Mesenchymal stem cell (in vitro differentiated cells and primary cell): ENCODE measurements around the gene COL18A1.
"Not testable (repeated sequence)": the region's sequence is repeated elsewhere in the genome, so short reads cannot be mapped to it uniquely, and the experiment has no call there.

ENCODE experiments used
- DNase-seq: peaks from one replicate; pipeline ENCODE4 v3.0.0-alpha.2; 2013
- H2AFZ ChIP-seq: one replicate; pipeline ENCODE4 v1.6.1; 2013; ENCODE audit warnings: low read depth, mild to moderate bottlenecking, control low read depth, inconsistent platforms, low read length, moderate library complexity
- H2AK5ac ChIP-seq: 2 replicates; pipeline ENCODE4 v1.6.1; 2013; ENCODE audit warnings: low read length, moderate library complexity, mild to moderate bottlenecking, inconsistent platforms; ENCODE audit not compliant: severe bottlenecking
- H2BK120ac ChIP-seq: one replicate; pipeline ENCODE4 v1.6.1; 2013; ENCODE audit warnings: low read depth, mild to moderate bottlenecking, inconsistent platforms, low read length, moderate library complexity
- H2BK12ac ChIP-seq, 2 experiments: one replicate each; pipeline ENCODE4 v1.6.1; 2013; ENCODE audit warnings: inconsistent platforms in 2 of 2, low read length in 2 of 2, mild to moderate bottlenecking in 2 of 2, moderate library complexity in 2 of 2, control low read depth in 1 of 2
- H2BK15ac ChIP-seq: one replicate; pipeline ENCODE4 v1.6.1; 2013; ENCODE audit warnings: mild to moderate bottlenecking, low read depth, inconsistent platforms; ENCODE audit not compliant: poor library complexity, severe bottlenecking
- H2BK5ac ChIP-seq: 2 replicates; pipeline ENCODE4 v1.6.1; 2013; ENCODE audit warnings: low read depth, mild to moderate bottlenecking, low read length, control low read depth, inconsistent platforms; ENCODE audit not compliant: poor library complexity, severe bottlenecking
- H3K14ac ChIP-seq, 2 experiments: one replicate each; pipeline ENCODE4 v1.6.1; 2013; ENCODE audit warnings: inconsistent platforms in 2 of 2, low read length in 2 of 2, control low read depth in 1 of 2, mild to moderate bottlenecking in 1 of 2, moderate library complexity in 1 of 2
- H3K18ac ChIP-seq, 2 experiments: one replicate each; pipeline ENCODE4 v1.6.1; 2013; ENCODE audit warnings: inconsistent platforms in 2 of 2, low read length in 2 of 2, control low read depth in 1 of 2, low read depth in 1 of 2, mild to moderate bottlenecking in 1 of 2
- H3K23ac ChIP-seq, 2 experiments: one replicate each; pipeline ENCODE4 v1.6.1; 2013; ENCODE audit warnings: inconsistent platforms in 2 of 2, low read length in 2 of 2, mild to moderate bottlenecking in 2 of 2, moderate library complexity in 2 of 2, control low read depth in 1 of 2
- H3K27ac ChIP-seq: 2 replicates; pipeline ENCODE4 v1.5.1; 2013; ENCODE audit warnings: mild to moderate bottlenecking, moderate library complexity, low read length, control low read depth, inconsistent platforms; ENCODE audit not compliant: poor library complexity, severe bottlenecking
- H3K27me3 ChIP-seq, 2 experiments: 2 replicates each; pipeline versions ENCODE4 v1.6.1 to v1.7.0; 2013; ENCODE audit warnings: low read length in 2 of 2, mild to moderate bottlenecking in 2 of 2, moderate library complexity in 2 of 2, control low read depth in 1 of 2, inconsistent platforms in 1 of 2; ENCODE audit not compliant: control insufficient read depth in 1 of 2, insufficient read depth in 1 of 2
- H3K36me3 ChIP-seq, 2 experiments: 2 replicates each; pipeline versions ENCODE4 v1.6.1 to v1.7.0; 2013; ENCODE audit warnings: low read length in 2 of 2, control low read depth in 1 of 2, inconsistent platforms in 1 of 2, low read depth in 1 of 2, mild to moderate bottlenecking in 1 of 2; ENCODE audit not compliant: insufficient read depth in 2 of 2, control insufficient read depth in 1 of 2
- H3K4ac ChIP-seq, 2 experiments: one replicate each; pipeline ENCODE4 v1.6.1; 2013; ENCODE audit warnings: inconsistent platforms in 2 of 2, low read length in 2 of 2, mild to moderate bottlenecking in 2 of 2, moderate library complexity in 2 of 2, control low read depth in 1 of 2, low read depth in 1 of 2
- H3K4me1 ChIP-seq: 2 replicates; pipeline ENCODE4 v1.6.1; 2013; ENCODE audit warnings: low read depth, low read length, control low read depth; ENCODE audit not compliant: control insufficient read depth, insufficient read depth
- H3K4me2 ChIP-seq: 2 replicates; pipeline ENCODE4 v1.6.1; 2013; ENCODE audit warnings: low read length, mild to moderate bottlenecking, inconsistent platforms; ENCODE audit not compliant: poor library complexity, severe bottlenecking
- H3K4me3 ChIP-seq, 2 experiments: 2 replicates each; pipeline versions ENCODE4 v1.5.1 to v1.7.0; 2013; ENCODE audit warnings: low read length in 2 of 2, mild to moderate bottlenecking in 2 of 2, control low read depth in 1 of 2, low read depth in 1 of 2; ENCODE audit not compliant: insufficient read depth in 1 of 2
- H3K79me1 ChIP-seq: replicated peaks from 2 replicates; pipeline ENCODE4 v1.6.1; 2013; ENCODE audit warnings: mild to moderate bottlenecking, control low read depth, low read length, inconsistent platforms; ENCODE audit not compliant: poor library complexity, severe bottlenecking
- H3K9ac ChIP-seq: 2 replicates; pipeline ENCODE4 v1.7.0; 2013; ENCODE audit warnings: mild to moderate bottlenecking, low read length, moderate library complexity
- H3K9me3 ChIP-seq: 2 replicates; pipeline ENCODE4 v1.7.0; 2013; ENCODE audit warnings: mild to moderate bottlenecking, low read length; ENCODE audit not compliant: control insufficient read depth
- H4K8ac ChIP-seq: one replicate; pipeline ENCODE4 v1.6.1; 2013; ENCODE audit warnings: inconsistent platforms, mild to moderate bottlenecking, low read length, moderate library complexity
- H4K91ac ChIP-seq: one replicate; pipeline ENCODE4 v1.6.1; 2013; ENCODE audit warnings: mild to moderate bottlenecking, low read length, inconsistent platforms
- WGBS: methylation state at CpG from one replicate; pipeline ENCODE4 v1.1.7; 2013; ENCODE audit warnings: mixed read lengths; 5-methylcytosine and 5-hydroxymethylcytosine counted together

COL18A1 gene

GRCh38 chr21:45503226-45503625, 98.3 kb downstream of the COL18A1 start:
- 100% methylated on average over 2 of the region's 4 CpGs for WGBS
- H3K4me3 ChIP-seq, H2AK5ac ChIP-seq, H3K18ac ChIP-seq, H3K9ac ChIP-seq, H2BK120ac ChIP-seq, H3K14ac ChIP-seq, H3K4ac ChIP-seq, H2BK12ac ChIP-seq, H3K9me3 ChIP-seq, H3K4me2 ChIP-seq, H2AFZ ChIP-seq, H3K4me1 ChIP-seq, H3K27me3 ChIP-seq, H2BK15ac ChIP-seq, H3K27ac ChIP-seq, H2BK5ac ChIP-seq, DNase-seq, H4K91ac ChIP-seq, H3K23ac ChIP-seq, H4K8ac ChIP-seq: not testable (repeated sequence)
- Histone ChIP-seq H3K79me1 (peaks cover 11% of the 10 kb centered on the region), H3K36me3 (peaks cover 8 to 78% of the 10 kb centered on the region in 2 experiments)

GRCh38 chr21:45504021-45504515, 99.1 kb downstream of the COL18A1 start:
- Histone ChIP-seq H2AK5ac (no peak overlapping the region), H3K9ac (no peak overlapping the region), H2BK120ac (no peak overlapping the region), H3K14ac (no peak overlapping the region), H3K9me3 (no peaks in the 10 kb centered on the region), H2BK15ac (no peak overlapping the region), H2AFZ (no peak overlapping the region), H4K91ac (no peak overlapping the region), H3K4me2 (no peak overlapping the region), H2BK12ac (no peak overlapping the region), H3K4me1 (peaks cover 5% of the 10 kb centered on the region), H3K79me1 (peaks cover 9% of the 10 kb centered on the region), H3K4ac (no peak overlapping the region), H3K23ac (no peak overlapping the region), H4K8ac (no peak overlapping the region), H3K36me3 (peaks cover under 1 to 77% of the 10 kb centered on the region in 2 experiments), H2BK5ac (no peak overlapping the region), H3K4me3 (no peak overlapping the region), H3K27me3 (no peaks in the 10 kb centered on the region), H3K27ac (no peak overlapping the region), H3K18ac (no peak overlapping the region)
- 98% methylated on average over 22 of the region's 22 CpGs for WGBS
- no peak for DNase-seq

- Histone ChIP-seq H2BK5ac (no peak overlapping the region), H3K9me3 (no peaks in the 10 kb centered on the region), H3K4me2 (no peak overlapping the region), H2AFZ (no peak overlapping the region), H2BK15ac (no peak overlapping the region), H3K9ac (no peak overlapping the region), H3K4me3 (no peak overlapping the region), H3K4me1 (peaks cover 5% of the 10 kb centered on the region), H3K4ac (no peak overlapping the region), H2BK12ac (no peak overlapping the region), H4K8ac (no peak overlapping the region), H3K18ac (no peak overlapping the region), H3K27ac (no peak overlapping the region), H2AK5ac (no peak overlapping the region), H3K27me3 (no peaks in the 10 kb centered on the region), H4K91ac (no peak overlapping the region), H3K36me3 (peaks cover 0 to 78% of the 10 kb centered on the region in 2 experiments), H2BK120ac (no peak overlapping the region), H3K14ac (no peak overlapping the region), H3K23ac (no peak overlapping the region), H3K79me1 (peaks cover 9% of the 10 kb centered on the region)
- DNase-seq, result no peak
- WGBS, result 95% methylated on average over 40 of the region's 41 CpGs
These were observed 99.8 kb downstream of the COL18A1 start for GRCh38 chr21:45504516-45505415.

GRCh38 chr21:45505416-45506021, 100.6 kb downstream of the COL18A1 start:
- Histone ChIP-seq H2AK5ac (no peak overlapping the region), H4K91ac (no peak overlapping the region), H3K14ac (no peak overlapping the region), H3K4me1 (peaks cover 2% of the 10 kb centered on the region), H3K18ac (no peak overlapping the region), H3K9me3 (no peaks in the 10 kb centered on the region), H2BK120ac (no peak overlapping the region), H2AFZ (no peak overlapping the region), H2BK5ac (no peak overlapping the region), H3K27me3 (no peaks in the 10 kb centered on the region), H2BK15ac (no peak overlapping the region), H3K79me1 (peaks cover 4% of the 10 kb centered on the region), H4K8ac (no peak overlapping the region), H3K23ac (no peak overlapping the region), H2BK12ac (no peak overlapping the region), H3K4ac (no peak overlapping the region), H3K4me3 (no peak overlapping the region), H3K27ac (no peak overlapping the region), H3K36me3 (peaks cover 0 to 80% of the 10 kb centered on the region in 2 experiments), H3K4me2 (no peak overlapping the region), H3K9ac (no peak overlapping the region)
- DNase-seq, result no peak
- WGBS, result 93% methylated on average over 33 of the region's 33 CpGs
